ENCODE results near the gene IL17RE. TPM values are rescaled to one million over a fixed set of nuclear protein-coding genes. Genes with fewer than 3 reads are reported as not detected.

IL17RE gene
- total RNA-seq, 1 donor from 2014 or later = 0.74 TPM

DNA sequence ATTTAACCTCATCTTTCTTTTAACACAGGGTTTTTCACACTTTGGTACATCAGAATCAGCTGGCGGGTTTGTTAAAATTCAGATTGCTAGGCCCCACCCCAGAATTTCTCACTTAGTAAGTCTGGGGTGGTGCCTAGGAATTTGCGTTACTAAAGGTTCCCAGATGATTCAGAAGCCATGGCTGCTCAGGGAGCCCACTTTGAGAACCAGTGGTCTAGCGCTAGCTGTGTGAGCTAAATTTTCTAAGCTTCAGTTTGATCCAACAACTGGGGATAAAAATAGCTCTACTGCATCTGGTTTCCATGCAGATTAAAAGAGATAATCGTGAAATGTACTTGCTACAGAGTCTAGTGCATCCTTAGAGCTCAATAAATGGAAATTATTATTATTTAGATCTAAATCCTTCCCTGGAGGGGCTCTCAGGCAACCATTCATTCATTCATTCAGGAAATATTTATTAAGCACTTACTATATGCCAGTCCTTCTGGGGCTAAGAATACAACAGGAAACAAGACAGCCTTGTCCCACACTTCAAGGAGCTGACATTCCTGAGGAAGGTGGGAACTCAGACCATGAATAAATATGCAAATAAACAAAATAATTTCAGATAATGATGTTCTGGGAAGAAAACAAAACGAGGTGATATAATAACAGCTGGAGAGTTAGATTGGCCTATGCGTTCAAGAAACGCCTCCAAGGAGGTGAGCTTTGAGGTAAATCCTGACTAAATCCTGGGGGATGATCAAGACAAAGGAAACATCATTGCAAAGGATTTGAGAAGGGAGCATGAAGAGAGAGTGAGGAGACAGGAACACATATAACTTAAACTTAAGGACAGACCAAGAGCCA, 18.7 kb upstream of the IL17RE start:
- Mint-ChIP-seq H3K27me3 (ENCODE audit: unreplicated experiment) (peaks cover 2% of the 10 kb centered on the region), H3K9me3 (ENCODE audit: unreplicated experiment) (no peaks in the 10 kb centered on the region), H3K4me1 (ENCODE audit: unreplicated experiment) (no peaks in the 10 kb centered on the region), H3K27ac (ENCODE audit: unreplicated experiment) (no peak overlapping the region), H3K36me3 (ENCODE audit: low read depth, unreplicated experiment) (no peaks in the 10 kb centered on the region), H3K4me3 (ENCODE audit: unreplicated experiment) (no peak overlapping the region)
- DNase-seq (ENCODE audit: low spot score) = no peak
- TF ChIP-seq, protein P1, sequence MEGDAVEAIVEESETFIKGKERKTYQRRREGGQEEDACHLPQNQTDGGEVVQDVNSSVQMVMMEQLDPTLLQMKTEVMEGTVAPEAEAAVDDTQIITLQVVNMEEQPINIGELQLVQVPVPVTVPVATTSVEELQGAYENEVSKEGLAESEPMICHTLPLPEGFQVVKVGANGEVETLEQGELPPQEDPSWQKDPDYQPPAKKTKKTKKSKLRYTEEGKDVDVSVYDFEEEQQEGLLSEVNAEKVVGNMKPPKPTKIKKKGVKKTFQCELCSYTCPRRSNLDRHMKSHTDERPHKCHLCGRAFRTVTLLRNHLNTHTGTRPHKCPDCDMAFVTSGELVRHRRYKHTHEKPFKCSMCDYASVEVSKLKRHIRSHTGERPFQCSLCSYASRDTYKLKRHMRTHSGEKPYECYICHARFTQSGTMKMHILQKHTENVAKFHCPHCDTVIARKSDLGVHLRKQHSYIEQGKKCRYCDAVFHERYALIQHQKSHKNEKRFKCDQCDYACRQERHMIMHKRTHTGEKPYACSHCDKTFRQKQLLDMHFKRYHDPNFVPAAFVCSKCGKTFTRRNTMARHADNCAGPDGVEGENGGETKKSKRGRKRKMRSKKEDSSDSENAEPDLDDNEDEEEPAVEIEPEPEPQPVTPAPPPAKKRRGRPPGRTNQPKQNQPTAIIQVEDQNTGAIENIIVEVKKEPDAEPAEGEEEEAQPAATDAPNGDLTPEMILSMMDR (IDR thresholded peaks at IDR 0.05; ENCODE audit: unreplicated experiment) = no peak

DNA sequence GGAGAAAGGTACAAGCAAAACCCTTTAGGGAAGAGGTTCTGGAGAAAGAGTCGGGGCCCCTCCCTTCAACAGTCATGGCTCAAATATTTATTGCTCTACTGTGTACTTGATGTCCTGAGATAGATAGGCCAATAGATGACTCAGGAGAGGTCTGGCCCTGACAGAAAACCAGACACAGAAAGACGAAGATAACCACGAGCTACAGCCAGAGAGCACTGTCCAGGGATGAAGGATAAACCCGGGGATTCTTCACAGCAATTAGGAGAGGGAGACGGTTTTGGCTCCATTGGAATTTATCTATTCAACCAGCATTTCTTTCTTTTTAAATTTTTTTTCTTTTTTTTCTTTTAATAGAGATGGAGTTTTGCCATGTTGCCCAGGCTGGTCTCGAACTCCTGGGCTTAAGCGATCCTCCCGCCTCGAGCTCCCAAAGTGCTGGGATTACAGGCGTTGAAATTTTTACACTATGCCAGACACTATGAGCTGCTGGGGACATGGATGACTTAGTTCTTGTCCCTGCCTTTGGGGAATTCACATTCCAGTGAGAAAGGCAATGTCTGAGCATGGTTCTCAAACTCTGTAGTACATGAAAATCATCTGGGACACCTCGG, 18.0 kb upstream of the IL17RE start:
- Mint-ChIP-seq H3K27me3 (ENCODE audit: unreplicated experiment) (peaks cover 2% of the 10 kb centered on the region), H3K27ac (ENCODE audit: unreplicated experiment) (no peak overlapping the region), H3K4me3 (ENCODE audit: unreplicated experiment) (no peak overlapping the region), H3K9me3 (ENCODE audit: unreplicated experiment) (no peaks in the 10 kb centered on the region), H3K36me3 (ENCODE audit: low read depth, unreplicated experiment) (no peaks in the 10 kb centered on the region), H3K4me1 (ENCODE audit: unreplicated experiment) (no peaks in the 10 kb centered on the region)
- TF ChIP-seq, protein P1 (IDR thresholded peaks at IDR 0.05; ENCODE audit: unreplicated experiment) = no peak
- no peak for DNase-seq (ENCODE audit: low spot score)

DNA sequence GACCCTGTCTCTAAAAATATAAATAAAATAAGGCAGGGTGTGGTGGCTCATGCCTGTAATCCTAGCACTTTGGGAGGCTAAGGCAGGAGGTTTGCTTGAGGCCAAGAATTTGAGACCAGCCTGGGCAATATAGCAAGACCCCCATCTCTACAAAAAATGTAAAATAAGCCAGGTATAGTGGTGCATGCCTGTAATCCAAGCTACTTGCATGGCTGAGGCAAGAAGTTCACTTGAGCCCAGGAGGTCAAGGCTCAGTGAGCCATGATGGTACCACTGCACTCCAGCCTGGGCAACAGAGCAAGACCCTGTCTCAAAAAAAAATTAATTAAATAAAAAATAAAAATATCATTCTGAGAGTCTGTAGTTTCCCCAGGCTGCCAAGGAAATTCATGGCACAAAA, 16.3 kb upstream of the IL17RE start:
- no peak overlapping the region for H3K4me3 Mint-ChIP-seq (ENCODE audit: unreplicated experiment)
- H3K9me3 Mint-ChIP-seq (ENCODE audit: unreplicated experiment) = no peaks in the 10 kb centered on the region
- no peak overlapping the region for H3K27ac Mint-ChIP-seq (ENCODE audit: unreplicated experiment)
- peaks cover 4% of the 10 kb centered on the region for H3K36me3 Mint-ChIP-seq (ENCODE audit: low read depth, unreplicated experiment)
- H3K4me1 Mint-ChIP-seq (ENCODE audit: unreplicated experiment) = no peaks in the 10 kb centered on the region
- H3K27me3 Mint-ChIP-seq (ENCODE audit: unreplicated experiment) = no peaks in the 10 kb centered on the region
- TF ChIP-seq, protein P1 (IDR thresholded peaks at IDR 0.05; ENCODE audit: unreplicated experiment) = no peak
- no peak for DNase-seq (ENCODE audit: low spot score)

DNA sequence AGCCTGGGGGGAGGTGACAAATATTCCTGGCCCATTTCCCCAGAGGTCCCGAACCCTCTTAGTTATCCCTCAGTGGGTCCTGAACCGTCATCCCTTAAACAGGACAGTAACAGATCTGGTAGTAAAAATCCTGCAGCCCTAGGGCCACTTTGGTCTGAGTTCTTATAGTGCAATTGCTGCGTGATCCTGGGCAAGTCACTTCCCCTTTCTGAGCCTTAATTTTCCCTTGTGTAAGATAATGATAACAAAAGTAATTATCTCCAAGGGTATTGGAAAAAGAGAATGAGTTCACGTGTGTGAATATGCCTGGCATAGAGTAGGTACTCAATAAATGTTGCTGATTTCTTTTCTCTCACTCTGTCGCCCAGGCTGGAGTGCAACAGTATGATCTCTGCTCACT, 15.2 kb upstream of the IL17RE start:
- Mint-ChIP-seq H3K9me3 (ENCODE audit: unreplicated experiment) (no peaks in the 10 kb centered on the region), H3K27ac (ENCODE audit: unreplicated experiment) (no peak overlapping the region), H3K27me3 (ENCODE audit: unreplicated experiment) (no peaks in the 10 kb centered on the region), H3K4me3 (ENCODE audit: unreplicated experiment) (no peak overlapping the region), H3K36me3 (ENCODE audit: low read depth, unreplicated experiment) (peaks cover 6% of the 10 kb centered on the region), H3K4me1 (ENCODE audit: unreplicated experiment) (no peaks in the 10 kb centered on the region)
- TF ChIP-seq, protein P1 (IDR thresholded peaks at IDR 0.05; ENCODE audit: unreplicated experiment) = no peak
- no peak for DNase-seq (ENCODE audit: low spot score)

DNA sequence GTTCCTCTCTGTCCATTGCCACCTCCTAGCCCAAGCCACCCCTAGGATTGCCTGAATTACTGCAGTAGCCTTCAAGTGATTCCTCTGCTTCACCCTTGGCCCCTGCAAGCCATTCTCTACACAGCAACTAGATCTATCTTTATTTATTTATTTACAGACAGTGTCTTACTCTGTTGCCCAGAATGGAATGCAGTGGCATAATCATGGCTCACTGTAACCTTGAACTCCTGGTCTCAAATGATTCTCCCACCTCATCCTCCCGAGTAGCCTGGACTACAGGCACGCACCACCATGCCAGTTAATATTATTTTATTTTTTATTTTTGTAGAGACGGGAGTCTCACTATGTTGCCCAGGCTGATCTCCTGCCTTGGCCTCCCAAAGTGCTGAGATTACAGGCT, 14.1 kb upstream of the IL17RE start:
- Mint-ChIP-seq H3K36me3 (ENCODE audit: low read depth, unreplicated experiment) (peaks cover 16% of the 10 kb centered on the region), H3K27ac (ENCODE audit: unreplicated experiment) (no peak overlapping the region), H3K9me3 (ENCODE audit: unreplicated experiment) (no peaks in the 10 kb centered on the region), H3K4me1 (ENCODE audit: unreplicated experiment) (no peaks in the 10 kb centered on the region), H3K4me3 (ENCODE audit: unreplicated experiment) (peak overlapping the region; percentile 51), H3K27me3 (ENCODE audit: unreplicated experiment) (no peaks in the 10 kb centered on the region)
- TF ChIP-seq, protein P1 (IDR thresholded peaks at IDR 0.05; ENCODE audit: unreplicated experiment) = no peak
- DNase-seq (ENCODE audit: low spot score) = no peak

Data from endothelial cell (in vitro differentiated cells).